ENCODE results near the gene ATXN2.
"Not testable (repeated sequence)": the region's sequence is repeated elsewhere in the genome, so short reads cannot be mapped to it uniquely, and the experiment has no call there.

The ATXN2 gene

GRCh38 chr12:111570084-111570961, 28.8 kb downstream of the ATXN2 start:
- DNase-seq = no peak

DNA sequence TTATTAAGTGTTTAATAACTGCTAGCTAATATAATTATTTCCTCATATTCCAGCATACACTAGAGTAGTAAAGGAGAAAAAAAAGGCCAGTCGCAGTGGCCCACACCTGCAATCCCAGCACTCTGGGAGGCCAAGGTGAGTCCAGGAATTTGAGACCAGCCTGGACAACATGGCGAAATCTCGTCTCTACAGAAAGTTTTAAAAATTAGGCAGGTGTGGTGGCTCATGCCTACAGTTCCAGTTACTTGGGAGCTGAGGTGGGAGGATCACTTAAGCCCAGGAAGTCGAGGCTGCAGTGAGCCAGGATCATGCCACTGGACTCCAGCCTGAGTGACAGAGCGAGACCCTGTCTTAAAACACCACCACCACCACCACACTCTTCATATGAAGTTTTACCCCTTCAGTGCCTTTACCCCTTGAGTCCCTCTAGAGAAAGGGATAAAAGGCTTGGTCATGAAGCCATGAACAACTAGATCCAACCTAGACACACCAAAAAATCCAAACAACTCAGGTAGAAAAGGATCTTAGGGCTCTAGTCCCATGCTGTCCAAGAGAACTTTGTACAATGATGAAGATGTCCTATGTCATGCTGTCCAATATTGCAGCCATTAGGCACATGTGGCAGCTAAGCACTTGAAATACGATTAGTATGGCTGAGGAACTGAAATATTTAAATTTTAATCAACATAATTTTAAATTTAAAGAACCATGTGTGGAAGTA, 29.6 kb downstream of the ATXN2 start:
- DNase-seq = no peak

DNA sequence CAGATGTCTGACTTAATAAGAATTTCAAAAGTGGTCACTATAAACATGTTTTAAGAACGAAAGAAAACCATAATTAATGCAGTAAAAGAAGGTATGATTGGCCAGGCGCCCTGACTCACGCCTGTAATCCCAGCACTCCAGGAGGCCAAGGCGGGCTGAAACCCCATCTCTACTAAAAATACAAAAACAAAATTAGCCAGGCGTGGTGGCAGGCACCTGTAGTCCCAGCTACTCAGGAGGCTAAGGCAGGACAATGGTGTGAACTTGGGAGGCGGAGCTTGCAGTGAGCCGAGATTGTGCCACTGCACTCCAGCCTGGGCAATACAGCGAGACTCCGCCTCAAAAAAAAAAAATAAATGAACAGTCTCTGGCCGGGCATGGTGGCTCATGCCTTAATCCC, 38.3 kb downstream of the ATXN2 start:
- DNase-seq = not testable (repeated sequence)

GRCh38 chr12:111558107-111558376, 41.1 kb downstream of the ATXN2 start:
- no peak for DNase-seq

DNA sequence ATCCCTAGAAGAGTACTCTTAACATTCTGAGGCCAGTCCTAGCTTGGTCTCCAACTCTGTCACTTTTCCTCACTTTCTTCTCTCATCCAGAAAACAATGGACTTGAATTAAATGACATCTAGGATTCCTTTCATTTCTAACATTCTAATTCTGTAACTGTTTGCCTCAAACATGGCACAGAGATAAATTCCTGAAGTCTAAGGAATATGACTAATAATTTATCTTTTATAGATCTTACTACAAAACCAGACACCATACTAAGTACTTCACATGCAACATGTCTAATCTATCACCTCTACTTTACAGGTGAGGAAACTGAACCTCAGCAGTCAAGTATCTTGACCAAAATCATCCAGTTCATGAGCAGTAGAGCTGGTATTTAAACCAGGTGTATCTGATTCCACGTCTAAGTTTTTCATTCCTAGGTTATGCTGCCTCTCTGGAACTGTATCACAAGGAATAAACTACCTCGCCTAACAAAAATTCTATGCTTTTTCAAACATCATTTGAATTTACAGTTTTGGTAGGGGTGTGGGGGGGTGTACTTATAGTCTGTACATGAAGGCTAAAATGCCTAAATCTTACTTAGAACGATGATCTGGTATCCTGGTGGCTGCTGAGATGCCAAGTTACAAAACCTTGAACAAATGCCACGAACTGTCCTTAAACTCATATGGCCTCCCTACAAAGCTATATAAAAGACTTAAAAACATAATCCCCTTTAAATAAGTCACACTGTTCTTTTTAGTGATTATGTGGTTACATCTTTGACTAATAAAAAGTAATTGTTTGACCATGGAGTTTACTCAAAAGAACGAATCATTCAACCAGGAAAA, 41.6 kb downstream of the ATXN2 start:
- no peak for DNase-seq

DNA sequence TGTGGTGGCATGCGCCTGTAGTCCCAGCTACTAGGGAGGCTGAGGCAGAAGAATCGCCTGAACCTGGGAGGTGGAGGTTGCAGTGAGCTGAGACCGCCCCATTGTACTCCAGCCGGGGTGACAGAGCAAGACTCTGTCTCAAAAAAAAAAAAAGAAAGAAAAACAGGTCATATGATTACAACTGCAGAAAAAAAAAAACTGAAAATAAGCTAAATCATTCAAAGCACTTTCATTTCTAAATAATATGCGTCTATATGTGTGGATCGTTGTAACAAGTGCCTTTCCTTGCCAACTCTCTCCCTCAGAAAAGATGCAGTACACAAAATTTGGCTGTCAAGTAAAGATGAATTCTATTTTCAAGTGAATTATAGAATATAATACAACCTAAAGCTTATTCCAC, 42.4 kb downstream of the ATXN2 start:
- DNase-seq = peak; percentile 24

DNA sequence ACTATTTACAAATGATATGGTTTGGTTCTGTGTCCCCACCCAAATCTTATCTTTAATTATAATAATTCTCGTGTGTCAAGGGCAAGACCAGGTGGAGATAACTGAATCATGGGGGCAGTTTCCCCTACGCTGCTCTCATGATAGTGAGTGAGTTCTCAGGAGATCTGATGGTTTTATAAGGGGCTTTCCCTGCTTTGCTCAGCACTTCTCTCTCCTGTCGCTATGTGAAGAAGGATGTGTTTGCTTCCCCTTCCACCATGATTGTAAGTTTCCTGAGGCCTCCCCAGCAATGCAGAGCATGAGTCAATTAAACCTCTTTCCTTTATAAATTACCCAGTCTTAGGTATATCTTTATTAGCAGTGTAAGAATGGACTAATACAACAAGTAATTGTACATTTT, 43.8 kb downstream of the ATXN2 start:
- DNase-seq = not testable (repeated sequence)

- peak; percentile 42 for DNase-seq
Observed at GRCh38 chr12:111546758-111547383, 52.2 kb downstream of the ATXN2 start.

DNA sequence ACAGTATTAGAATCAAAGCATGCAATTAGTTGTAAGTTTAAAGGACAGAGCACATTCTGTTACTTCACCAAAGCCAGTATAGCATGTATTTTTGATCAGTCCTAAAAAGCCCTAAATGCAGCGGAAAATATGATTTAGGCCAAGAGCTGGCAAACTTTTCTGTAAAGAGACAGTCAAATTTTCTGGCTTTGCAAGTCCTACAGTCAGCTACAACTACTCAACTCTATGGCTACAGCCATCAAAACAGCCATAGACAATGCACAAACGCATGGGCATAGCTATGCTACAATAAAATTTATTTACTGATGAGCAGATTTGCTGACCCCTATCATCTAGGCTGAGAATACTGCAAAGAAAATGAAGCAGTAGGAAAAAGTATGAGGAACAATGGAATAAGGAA, 52.9 kb downstream of the ATXN2 start:
- no peak for DNase-seq

GRCh38 chr12:111544032-111544431, 55.1 kb downstream of the ATXN2 start:
- DNase-seq = no peak

DNA sequence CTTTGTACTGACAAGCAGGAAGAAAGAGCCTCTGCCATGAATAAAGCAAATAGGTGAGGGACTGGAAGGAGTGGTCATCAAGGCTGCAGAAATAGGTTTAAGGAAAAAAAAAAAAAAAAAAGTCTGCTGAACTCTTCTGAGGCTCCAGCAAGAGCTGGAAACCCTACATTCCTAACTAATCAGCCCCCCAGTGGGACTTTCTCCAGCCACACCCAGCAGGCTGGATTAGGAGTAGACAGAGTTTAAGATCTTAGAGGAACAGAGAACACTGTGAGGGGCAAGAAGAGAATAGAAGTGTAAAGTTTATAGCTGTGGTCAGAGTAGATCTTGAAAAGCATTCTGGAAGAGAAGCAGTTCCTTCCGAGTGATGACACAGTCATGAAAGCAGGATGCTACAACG, 66.4 kb downstream of the ATXN2 start:
- DNase-seq = no peak

DNA sequence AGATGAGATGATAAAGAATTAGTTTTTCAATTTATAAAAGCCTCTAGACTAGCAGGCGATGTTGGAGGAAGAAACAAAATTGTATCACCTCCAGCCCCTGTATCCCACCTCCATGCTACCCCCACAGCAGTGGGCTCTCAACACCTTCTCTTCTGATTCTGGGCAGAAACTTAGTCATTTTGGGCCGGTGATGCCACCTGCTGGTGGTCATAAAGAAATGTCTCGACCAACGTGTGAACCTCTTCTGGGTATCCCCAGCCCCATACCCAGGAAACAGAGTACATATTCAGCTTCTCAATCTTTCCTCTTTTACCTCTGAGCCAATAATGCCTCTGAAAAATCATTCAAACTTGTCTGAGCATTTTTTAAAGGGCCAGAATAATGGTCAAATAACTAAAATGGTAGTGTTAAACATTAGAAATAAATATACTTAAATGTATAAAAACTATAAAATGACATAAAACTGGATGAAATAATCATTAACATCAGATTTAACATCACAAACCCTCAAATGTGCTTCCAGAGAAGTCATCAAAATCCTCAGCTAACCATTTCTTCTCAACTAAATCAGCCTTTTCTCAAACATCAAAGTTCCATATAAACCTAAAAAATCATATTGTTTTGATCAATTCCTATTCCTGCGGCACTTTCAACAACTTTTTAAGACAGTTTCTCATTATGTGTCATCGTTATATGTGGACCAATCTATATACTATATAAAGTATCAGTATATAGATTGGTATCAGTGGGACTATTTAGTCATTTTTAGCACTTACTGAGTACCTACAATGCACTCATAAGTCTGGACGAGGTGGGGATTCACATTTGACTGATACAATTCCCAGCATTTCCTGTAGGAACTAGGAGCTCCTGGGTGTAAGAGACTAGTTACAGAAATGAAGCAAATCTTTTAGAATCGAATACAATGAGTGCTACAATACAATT, 69.4 kb downstream of the ATXN2 start:
- peak; percentile 61 for DNase-seq

DNA sequence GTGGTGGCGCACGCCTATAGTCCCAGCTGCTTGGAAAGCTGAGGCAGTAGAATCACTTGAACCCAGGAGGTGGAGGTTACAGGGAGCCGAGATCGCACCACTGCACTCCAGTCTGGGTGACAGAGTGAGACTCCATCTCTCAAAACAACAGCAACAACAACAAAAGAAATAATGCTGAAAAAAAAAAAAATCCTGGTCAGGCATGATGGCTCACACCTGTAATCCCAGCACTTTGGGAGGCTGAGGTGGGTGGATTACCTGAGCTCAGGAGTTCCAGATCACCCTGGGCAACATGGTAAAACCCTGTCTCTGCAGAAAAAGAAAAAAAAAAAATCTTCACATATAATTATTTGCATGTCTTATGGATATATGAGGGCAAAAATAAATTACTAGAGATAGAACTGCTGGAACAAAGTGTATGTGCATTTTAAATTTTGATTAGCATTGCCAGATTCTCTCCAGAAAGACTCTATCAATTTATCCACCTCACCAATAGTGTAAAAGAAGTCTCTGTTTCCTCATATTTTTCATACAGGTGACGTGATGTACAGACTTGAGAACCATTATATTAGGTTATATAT, 75.4 kb downstream of the ATXN2 start:
- no peak for DNase-seq

DNA sequence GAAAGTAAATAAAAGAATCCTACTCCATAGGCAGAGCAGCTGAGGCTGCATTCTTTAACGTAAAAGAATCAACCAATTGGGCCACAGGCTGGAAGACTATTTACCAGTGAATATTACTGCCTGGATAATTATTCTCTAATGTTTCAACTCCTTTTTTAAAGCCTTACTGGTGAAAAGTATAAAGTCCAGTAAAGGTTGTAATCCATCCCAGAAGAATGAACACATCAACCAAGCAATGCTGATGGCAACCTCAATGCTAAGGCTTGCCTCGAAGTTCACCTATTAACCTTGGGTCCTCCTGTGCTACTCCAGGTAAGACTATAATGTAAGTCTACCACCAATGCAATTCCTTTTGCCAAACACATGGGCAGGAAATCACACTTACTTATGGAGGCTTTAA, 77.3 kb downstream of the ATXN2 start:
- DNase-seq = no peak

DNA sequence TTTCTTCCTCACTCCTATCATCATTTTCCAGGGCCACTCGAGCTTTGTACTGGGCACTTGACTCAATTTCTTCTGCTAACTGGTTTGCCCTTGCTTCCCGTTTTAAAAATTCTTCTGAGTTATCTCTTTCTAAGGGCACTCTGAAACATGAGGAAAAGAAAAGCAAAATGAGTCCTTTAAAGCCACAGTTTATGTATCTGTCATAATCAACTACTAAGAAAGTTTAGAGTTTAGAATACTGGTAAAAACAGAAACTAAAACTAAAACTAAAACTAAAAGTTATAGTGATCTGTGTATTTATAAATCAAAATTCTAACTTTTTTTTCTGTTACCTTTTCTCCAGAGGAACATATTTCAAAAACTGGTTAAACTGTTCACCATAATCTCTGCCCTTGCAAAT, 79.2 kb downstream of the ATXN2 start:
- no peak for DNase-seq

DNA sequence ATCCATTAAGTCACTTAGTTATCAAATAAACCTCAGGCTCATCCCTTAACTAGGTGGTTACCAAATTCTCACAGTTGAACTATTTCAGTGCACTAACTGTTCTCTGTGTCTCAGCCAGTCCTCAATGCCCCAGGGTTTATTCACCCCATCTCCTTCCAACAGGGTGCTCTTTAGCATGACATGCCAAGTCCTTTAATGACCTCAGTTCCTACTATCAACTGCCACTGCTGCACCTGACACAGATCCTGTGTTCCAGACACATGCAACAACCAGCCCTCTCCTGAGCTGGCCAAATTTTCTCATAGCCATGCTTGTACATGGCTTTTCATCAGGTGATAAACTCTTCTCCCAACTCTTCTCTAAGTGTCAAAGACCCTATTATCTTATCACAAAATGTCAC, 80.0 kb downstream of the ATXN2 start:
- no peak for DNase-seq

GRCh38 chr12:111507719-111508118, 91.4 kb downstream of the ATXN2 start:
- DNase-seq = not testable (repeated sequence)

- not testable (repeated sequence) for DNase-seq
Observed at GRCh38 chr12:111507258-111507657, 91.9 kb downstream of the ATXN2 start.

GRCh38 chr12:111506260-111506659, 92.9 kb downstream of the ATXN2 start:
- no peak for DNase-seq

DNA sequence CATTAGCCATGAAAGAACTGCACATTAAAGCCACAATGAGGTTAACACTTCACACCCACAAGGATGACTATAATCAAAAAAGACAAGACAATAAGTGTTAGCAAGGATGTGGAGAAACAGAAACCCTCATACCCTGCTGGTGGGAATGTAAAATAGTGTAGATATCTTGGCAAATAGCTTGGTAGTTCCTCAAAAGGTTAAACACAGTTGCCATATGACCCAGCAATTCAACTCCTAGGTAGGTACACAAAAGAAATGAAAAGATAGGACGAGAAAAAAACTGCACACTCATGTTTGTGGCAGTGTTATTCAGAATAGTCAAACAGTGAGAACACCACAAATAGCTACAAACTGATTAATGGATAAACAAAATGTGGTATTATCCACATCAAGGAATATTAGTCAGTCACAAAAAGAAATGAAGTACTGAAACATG, 93.5 kb downstream of the ATXN2 start:
- DNase-seq = no peak

DNA sequence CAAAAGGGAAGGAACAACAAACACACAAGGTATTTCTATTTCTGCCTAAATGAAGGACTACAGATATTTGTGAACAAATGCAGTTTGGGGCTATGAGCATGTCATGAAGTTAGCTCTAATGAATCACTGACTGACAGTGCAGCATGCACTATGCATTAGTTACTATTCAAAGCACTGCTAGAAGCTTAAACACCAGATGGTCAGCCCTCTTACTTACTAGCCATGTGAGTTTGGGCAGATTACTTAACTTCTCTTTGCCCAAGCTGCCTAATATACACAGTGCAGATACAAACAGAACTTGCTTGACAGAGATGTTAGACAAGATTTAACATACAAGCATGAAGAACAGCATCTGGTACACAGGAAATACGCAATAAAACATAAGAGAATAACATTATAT, 96.0 kb downstream of the ATXN2 start:
- DNase-seq = no peak

DNA sequence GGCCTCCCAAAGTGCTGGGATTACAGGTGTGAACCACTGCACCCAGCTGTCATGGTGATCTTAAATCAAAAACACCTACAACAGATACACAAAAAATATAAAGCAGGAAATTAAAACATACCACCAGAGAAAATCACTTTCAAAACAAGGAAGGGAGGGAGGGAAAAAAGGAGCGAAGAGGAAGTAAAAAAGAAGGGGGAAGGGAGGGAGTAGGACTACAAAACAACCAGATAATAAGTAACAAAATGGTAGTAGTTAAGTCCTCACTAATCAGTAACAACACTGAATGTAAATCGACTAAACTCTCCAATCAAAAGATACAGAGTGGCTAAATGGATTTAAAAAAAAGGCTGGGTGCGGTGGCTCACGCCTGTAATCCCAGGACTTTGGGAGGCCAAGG, 104.4 kb downstream of the ATXN2 start:
- no peak for DNase-seq

Data from inflammatory macrophage treated with lipopolysaccharide for 4 hours (primary cell).